GM19043 (cell line): Measurements from ENCODE around the gene ITK.

Source experiments
- ATAC-seq: cut with Tn5 transposase; IDR thresholded peaks from one replicate; pipeline ENCODE4 v1.9.1; 2021; ENCODE audit warnings: low read depth; ENCODE audit not compliant: unreplicated experiment

Gene ITK

DNA sequence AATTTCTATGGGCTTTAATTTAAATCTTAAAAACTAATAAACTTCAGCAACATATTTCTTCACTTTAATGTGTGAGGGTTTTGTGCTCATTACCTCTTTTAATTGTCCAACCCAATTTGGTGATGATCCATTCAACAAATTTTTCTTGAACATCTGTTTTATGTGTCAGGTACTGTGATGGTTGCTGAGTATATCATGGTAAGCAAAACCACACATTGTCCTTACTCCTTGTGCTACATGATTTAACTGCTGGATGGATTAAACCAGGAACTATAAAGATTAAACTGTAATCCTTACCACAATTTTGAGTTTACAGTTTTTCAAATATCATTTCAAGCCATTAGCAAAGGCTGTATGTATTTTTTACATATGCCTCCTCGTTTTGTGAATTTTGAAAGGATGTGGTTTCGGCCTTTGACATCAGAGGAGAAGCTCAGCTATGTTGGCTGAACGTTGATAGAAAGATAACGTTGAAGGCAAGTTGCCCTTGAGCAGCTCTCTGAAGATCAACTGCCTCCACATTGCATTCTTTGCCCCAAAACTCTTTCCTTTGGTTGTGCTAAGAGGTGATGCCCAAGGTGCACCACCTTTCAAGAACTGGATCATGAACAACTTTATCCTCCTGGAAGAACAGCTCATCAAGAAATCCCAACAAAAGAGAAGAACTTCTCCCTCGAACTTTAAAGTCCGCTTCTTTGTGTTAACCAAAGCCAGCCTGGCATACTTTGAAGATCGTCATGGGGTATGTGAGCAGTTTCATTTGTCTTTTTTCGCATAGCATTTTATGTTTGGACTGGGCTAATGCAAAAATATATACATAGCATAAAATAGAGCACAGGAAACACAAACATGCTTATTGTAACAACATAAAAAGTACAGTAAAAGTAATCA, at the start of gene ITK:
Gene ITK (plus strand): TSS at position 467 of the 891 bp plus-strand sequence. CDS start 138 bp downstream, at position 605.
- ATAC-seq: no peak

- ATAC-seq: no peak
These were observed 49.7 kb upstream of the ITK start for GRCh38 chr5:157130925-157131324.

GRCh38 chr5:157132281-157132612, 48.4 kb upstream of the ITK start:
- no peak for ATAC-seq

DNA sequence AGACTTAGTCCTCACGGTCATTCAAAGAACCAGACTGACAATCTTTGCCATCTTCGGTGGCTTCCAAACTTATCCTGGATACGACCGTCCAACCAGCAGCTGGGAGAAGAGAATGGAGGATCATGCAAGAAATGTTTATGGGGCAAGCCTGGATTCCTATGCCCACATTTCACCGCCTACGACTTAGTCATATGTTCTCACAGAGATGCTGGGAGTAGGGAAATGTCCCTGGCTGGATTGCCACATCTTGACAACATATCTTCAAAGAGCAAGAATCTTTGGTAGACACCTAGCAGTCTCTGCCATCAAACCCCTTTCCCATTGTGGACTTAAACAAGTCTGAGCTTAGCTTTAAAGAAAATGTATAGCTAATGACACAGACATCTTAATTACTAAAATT, 42.9 kb upstream of the ITK start:
- ATAC-seq: no peak

- peak; percentile 99 for ATAC-seq
These were observed 38.1 kb upstream of the ITK start, which contains the start of gene MED7 for GRCh38 chr5:157142317-157143126. MED7 (minus strand) TSS chr5:157142865; CDS start chr5:157139431, 3,434 bp downstream.

DNA sequence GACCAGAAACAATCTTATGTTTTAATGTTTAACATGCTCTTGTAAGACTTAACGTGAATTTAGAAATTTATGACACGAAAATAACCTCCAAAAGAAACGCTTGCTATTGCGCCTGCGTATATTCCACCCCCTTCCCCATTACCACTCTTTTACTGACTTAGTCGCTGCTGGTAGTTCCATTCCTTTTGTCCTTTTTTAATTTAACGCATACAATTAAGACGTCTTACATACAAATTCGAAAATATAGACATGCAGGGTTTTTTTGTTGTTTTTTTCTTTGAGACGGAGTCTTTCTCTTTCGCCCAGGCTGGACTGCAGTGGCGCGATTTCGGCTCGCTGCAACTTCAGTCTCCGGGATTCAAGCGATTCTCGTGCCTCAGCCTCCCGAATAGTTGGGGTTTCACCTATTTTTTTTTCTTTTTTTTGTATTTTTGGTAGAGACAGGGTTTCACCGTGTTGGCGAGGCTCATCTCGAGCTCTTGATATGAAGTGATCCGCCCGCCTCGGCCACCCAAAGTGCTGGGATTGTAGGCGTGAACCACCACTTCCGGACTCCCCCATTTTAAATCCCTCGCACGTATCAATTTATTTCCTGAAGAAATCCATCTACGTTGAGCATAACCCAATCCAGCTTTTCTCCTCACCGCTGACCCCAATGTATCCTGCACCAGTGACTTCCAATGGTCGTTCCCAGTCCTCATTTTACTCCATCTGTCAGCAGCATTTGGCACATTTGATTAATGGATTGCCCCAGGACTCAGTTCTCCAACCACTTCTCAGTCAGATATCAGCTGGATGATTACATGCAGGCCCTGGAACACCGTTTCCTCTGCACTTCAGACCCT, 37.3 kb upstream of the ITK start:
- peak; percentile 34 for ATAC-seq

GRCh38 chr5:157148734-157149615, 31.7 kb upstream of the ITK start:
- peak; percentile 80 for ATAC-seq

DNA sequence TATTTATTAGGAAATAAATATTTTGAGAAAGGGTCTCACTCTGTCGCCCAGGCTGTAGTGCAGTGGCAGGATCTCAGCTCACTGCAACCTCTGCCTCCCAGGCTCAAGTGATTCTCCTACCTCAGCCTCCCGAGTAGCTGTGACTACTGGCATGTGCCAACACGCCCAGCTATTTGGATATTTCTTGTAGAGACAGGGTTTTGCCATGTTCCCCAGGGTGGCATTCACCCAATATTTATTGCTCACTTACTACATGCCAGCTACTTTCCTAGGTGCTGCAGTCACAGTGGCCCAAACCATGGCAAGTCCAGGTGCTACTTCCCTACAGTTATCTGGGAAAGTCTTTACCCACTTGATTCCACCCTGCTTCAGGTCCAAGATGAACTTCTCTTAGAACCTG, 29.6 kb upstream of the ITK start:
- ATAC-seq: no peak

GRCh38 chr5:157155297-157155696, 25.3 kb upstream of the ITK start:
- ATAC-seq: no peak

DNA sequence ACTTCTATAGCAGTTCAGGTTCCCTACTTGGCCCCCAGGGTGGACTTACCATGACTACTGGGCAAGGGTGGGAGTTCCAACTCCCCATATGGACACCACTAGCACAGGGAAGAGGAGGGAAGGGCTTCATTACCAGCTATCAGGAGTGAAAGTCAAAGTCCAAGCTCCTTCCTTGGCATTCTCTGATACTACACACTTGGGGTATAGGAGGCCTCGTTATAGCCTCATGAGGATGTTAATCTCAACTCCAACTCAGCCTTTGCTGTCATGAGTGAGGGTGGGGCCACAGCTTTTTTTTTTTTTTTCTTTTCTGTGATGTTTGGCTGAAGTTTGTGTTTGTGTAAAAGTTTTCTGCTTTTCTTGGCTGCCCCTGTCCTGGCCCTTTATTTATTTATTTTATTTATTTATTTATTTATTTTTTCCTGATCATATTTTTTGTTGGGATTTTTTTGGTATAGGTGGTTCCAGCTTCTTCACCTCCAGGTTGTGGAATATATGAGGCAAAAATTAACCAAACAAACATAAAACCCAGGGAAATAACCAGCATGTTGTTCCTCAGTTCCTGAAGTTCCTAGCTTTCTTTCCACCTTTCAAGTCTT, 23.2 kb upstream of the ITK start:
- ATAC-seq: no peak

DNA sequence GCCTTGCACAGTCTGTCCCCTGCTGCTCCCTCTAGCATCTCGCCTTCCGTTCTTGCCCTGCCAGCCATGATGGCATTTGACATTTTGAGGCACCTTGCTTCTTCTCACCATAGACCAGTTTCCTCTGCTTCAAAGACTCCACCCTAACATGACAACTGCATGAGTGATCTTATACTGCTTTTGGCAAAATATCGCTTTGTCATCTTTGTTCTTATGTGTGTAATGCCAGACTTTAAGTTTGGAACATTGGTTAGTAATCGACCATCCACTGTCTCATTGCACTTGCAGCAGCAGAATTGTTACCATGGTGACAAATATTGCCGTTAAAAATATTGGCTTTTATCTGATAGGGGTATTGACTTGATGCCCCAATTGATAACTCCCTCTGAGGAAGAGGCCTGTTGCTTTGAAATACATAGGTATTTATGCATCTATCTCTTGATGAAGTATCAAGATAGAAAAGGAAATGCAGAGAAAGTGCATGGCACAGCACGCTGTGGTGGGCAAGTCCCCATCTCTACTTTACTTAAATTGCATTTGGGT, 21.4 kb upstream of the ITK start:
- ATAC-seq: no peak

DNA sequence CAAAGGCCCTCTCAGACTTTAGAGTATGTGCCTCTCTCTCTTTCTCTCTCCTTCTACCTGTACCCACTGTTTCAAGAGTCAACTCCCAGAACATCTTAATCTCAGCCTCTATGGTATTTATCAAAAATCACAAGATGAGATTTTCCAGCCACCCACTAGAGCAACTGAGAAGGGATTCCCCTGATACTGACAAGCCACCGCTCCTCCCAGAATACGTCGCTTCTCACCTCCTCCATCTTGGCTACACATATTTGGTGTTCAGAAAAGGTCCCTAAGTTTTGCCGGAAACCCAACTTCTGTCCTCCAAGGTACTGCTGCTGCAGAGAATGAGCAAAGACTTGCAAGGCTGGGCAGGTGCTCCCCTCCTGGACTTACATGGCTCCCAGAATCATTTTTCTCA, 20.6 kb upstream of the ITK start:
- ATAC-seq: no peak

- ATAC-seq: no peak
These were observed 18.6 kb upstream of the ITK start for GRCh38 chr5:157161996-157162395.

DNA sequence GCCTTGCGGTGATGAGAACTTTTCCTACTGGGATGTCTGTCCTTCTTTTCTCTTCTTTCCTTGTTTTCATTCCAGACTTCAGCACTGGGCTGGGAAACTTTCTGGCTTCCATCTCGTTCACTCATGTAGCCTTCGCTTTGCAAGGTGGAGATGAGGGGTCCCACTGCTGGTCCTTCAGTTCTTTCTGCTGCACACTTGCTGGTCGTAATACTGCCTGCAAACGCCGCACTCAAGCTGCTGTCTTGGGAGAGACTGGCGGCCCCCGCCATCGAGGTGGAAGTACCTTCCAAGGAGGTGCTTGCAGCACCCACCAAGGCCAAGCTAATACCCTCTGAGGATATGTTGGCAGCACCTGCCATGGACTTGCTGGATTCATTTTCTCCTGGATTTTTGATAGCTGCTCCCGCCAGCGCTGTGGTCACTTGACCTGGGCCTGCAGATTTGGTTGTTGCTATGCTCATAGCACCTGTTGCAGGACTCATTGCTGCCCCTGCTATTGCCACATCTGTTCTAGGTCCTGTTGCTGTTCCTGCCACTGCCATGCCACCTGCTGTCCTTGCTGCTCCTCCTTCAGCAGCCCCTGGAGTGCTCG, 17.6 kb upstream of the ITK start:
- no peak for ATAC-seq

DNA sequence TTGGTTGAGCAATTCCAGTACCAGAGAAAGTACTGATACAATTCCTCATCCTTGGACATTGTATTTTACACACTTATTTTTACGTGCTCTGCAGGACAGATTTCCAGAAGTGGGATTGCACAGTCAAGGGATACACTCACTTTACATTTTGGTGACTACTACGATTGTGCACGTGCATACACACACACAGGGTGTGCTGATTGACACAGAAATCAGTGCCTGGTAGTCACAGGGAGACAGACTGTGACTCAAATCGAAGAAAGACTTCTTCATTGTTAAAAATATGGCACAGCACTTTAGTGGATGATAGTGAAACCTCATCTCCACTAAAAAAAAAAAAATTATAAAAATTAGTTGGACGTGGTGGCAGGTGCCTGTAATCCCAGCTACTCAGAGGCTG, 16.1 kb upstream of the ITK start:
- no peak for ATAC-seq

- no peak for ATAC-seq
These were observed 15.4 kb upstream of the ITK start for GRCh38 chr5:157165261-157165660.

- no peak for ATAC-seq
These were observed 15.0 kb upstream of the ITK start for GRCh38 chr5:157165668-157166067.
